ENCODE measurements around the gene UBAC2. TPM values are rescaled to one million over a fixed set of nuclear protein-coding genes. Genes with fewer than 3 reads are reported as not detected.

Gene UBAC2
- total and polyA plus RNA-seq, 4 donors, result 49.9 to 77.1 (median 53.7) TPM

- H3K4me1 ChIP-seq (ENCODE audit: control insufficient read depth in 5 of 5, insufficient read depth in 5 of 5, low read length in 5 of 5), result no peaks in the 10 kb centered on the region
- H3K4me3 ChIP-seq, result no peak overlapping the region
- ATAC-seq (ENCODE audit: insufficient read depth, low FRiP score), result no peak
- H3K27ac ChIP-seq (ENCODE audit: low read depth in 1 of 2, low read length in 1 of 2), result no peak overlapping the region
- DNase-seq, result no peak
- no peaks in the 10 kb centered on the region for H3K27me3 ChIP-seq (ENCODE audit: control insufficient read depth in 3 of 3, insufficient read depth in 3 of 3, low read length in 2 of 3)
- WGBS, 2 donors, result 89% methylated on average over 18 of the region's 18 CpGs
- H3K36me3 ChIP-seq (ENCODE audit: control insufficient read depth in 4 of 4, insufficient read depth in 4 of 4, low read length in 4 of 4), result no peaks in the 10 kb centered on the region
- no peak for TF ChIP-seq CTCF (IDR thresholded peaks at IDR 0.05; ENCODE audit: control extremely low read depth, extremely low read depth)
- H3K9me3 ChIP-seq (ENCODE audit: control insufficient read depth in 4 of 4, insufficient read depth in 3 of 4, low read length in 3 of 4), result no peaks in the 10 kb centered on the region
- H3K9ac ChIP-seq (ENCODE audit: insufficient read depth in 1 of 2, low read length in 2 of 2), result no peak overlapping the region
Observed at GRCh38 chr13:99172951-99173350, 27.7 kb upstream of the UBAC2 start.

DNA sequence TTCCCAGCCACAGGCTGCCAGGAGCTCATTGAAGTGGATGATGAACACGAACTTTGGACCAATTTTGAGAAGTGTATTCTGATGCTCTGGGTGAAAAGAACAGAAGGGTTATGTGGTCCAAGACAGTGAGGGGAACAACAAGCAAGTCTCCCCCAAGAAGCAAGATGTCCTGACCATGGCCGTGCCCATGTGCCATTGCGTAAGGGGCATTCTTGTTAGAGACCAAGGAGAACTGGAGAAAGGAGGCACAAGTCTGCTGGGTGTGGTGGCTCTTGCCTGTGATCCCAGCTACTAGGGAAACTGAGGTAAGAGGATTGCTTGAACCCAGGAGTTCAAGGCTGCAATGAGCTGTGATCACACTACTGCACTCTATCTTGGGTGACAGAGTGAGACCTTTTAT lies 27.0 kb upstream of the UBAC2 start:
- Histone ChIP-seq H3K9ac (ENCODE audit: insufficient read depth in 1 of 2, low read length in 2 of 2) (no peak overlapping the region), H3K27ac (ENCODE audit: low read depth in 1 of 2, low read length in 1 of 2) (no peak overlapping the region), H3K4me1 (ENCODE audit: control insufficient read depth in 5 of 5, insufficient read depth in 5 of 5, low read length in 5 of 5) (no peaks in the 10 kb centered on the region), H3K9me3 (ENCODE audit: control insufficient read depth in 4 of 4, insufficient read depth in 3 of 4, low read length in 3 of 4) (no peaks in the 10 kb centered on the region), H3K4me3 (no peak overlapping the region), H3K27me3 (ENCODE audit: control insufficient read depth in 3 of 3, insufficient read depth in 3 of 3, low read length in 2 of 3) (no peaks in the 10 kb centered on the region), H3K36me3 (ENCODE audit: control insufficient read depth in 4 of 4, insufficient read depth in 4 of 4, low read length in 4 of 4) (no peaks in the 10 kb centered on the region)
- 67 to 87% methylated on average over 3 of the region's 3 CpGs for WGBS, 2 donors
- DNase-seq (no peak), ATAC-seq (ENCODE audit: insufficient read depth, low FRiP score) (no peak)
- TF ChIP-seq CTCF (IDR thresholded peaks at IDR 0.05; ENCODE audit: control extremely low read depth, extremely low read depth), result no peak

DNA sequence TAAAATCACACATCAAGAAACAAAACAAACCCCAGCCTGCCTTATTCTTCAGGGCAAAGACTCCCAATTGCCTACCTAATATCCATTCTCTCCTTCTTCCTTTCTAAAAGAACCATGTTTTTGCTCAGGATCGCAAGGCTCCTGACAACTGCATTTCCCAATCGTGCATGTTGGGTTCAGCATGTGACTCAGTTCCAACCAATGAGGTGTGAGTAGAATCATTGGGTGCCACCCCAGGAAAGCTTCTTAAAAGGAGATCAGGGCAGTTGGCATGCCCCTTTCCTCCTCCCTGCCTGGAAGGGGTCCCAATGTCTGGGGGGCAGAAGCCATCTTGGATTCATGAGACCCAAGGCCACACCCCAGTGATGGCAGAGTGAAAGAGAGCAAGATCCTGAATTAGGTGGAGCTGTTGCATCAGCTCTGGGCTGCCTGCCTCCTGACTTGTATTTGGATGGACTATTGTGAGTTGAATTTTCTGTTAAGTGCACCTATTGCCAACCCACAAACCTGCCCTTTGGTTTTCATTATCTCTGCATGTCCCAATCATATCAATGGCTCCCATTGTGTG lies 26.0 kb upstream of the UBAC2 start:
- no peaks in the 10 kb centered on the region for H3K36me3 ChIP-seq (ENCODE audit: control insufficient read depth in 4 of 4, insufficient read depth in 4 of 4, low read length in 4 of 4)
- H3K27me3 ChIP-seq (ENCODE audit: control insufficient read depth in 3 of 3, insufficient read depth in 3 of 3, low read length in 2 of 3), result no peaks in the 10 kb centered on the region
- H3K27ac ChIP-seq (ENCODE audit: low read depth in 1 of 2, low read length in 1 of 2), result no peak overlapping the region
- no peak for TF ChIP-seq CTCF (IDR thresholded peaks at IDR 0.05; ENCODE audit: control extremely low read depth, extremely low read depth)
- no peak overlapping the region for H3K9ac ChIP-seq (ENCODE audit: insufficient read depth in 1 of 2, low read length in 2 of 2)
- no peaks in the 10 kb centered on the region for H3K4me1 ChIP-seq (ENCODE audit: control insufficient read depth in 5 of 5, insufficient read depth in 5 of 5, low read length in 5 of 5)
- DNase-seq, result no peak
- H3K9me3 ChIP-seq (ENCODE audit: control insufficient read depth in 4 of 4, insufficient read depth in 3 of 4, low read length in 3 of 4), result no peaks in the 10 kb centered on the region
- no peak overlapping the region for H3K4me3 ChIP-seq
- no peak for ATAC-seq (ENCODE audit: insufficient read depth, low FRiP score)
- WGBS, 2 donors, result 63% methylated on average over 2 of the region's 2 CpGs
